ENCODE data around the gene SLC4A1.

The SLC4A1 gene

DNA sequence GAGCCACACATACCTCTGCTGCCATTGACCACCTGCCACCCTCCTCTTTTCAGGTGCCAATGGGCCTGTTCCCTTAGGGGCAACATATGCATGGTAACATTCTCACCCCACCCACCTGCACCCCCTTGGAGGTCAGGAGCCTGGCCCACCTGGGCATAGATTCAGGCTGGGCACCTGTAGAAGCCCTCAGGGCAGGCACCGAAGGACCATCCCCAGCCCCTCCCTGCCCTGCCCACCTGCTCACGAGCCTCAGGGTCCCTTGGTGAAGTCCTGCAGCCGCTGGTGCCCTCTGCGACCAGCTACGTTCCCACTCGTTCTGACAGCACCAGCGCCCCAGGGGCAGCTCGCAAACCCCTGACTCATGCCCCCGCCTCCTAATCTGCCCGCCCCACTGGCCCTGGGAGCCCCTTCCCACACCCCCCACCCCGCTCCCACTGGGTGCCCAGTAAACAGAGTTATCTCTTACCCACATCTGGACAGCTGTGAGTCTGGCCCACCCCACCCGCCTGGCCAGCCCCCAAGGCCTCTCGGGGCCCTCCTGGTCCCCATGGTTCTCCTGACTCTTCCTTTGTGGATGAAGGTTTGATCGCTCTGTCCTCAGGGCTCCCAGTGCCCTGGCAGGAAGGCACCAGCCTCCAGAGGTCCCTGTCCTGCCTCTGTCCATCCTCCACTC, at the start of gene SLC4A1:
SLC4A1 (minus strand) TSS at position 318 of the 673 bp plus-strand sequence. CDS start 5,269 bp downstream, outside the sequence.
- TF ChIP-seq NFIC (IDR thresholded peaks at IDR 0.05) (no peak), ZBTB7A (IDR thresholded peaks at IDR 0.05; ENCODE audit: low read depth) (no peak), RAD21 (IDR thresholded peaks at IDR 0.05; ENCODE audit: low read depth) (no peak), YY1 (IDR thresholded peaks at IDR 0.05; ENCODE audit: low read depth) (no peak), TCF12 (IDR thresholded peaks at IDR 0.05; ENCODE audit: low read depth) (no peak), TEAD4 (IDR thresholded peaks at IDR 0.05) (no peak), CREB1 (IDR thresholded peaks at IDR 0.05; ENCODE audit: low read depth) (no peak)

- TF ChIP-seq FOXM1 (IDR thresholded peaks at IDR 0.05; ENCODE audit: borderline replicate concordance, low read depth) (no peak), CEBPB (IDR thresholded peaks at IDR 0.05) (no peak), REST (IDR thresholded peaks at IDR 0.05; ENCODE audit: low read depth) (no peak), TCF12 (IDR thresholded peaks at IDR 0.05; ENCODE audit: low read depth) (no peak), CREB1 (IDR thresholded peaks at IDR 0.05; ENCODE audit: low read depth) (no peak), NFIC (IDR thresholded peaks at IDR 0.05) (no peak), EP300 (IDR thresholded peaks at IDR 0.05; ENCODE audit: borderline replicate concordance) (no peak), MAX (IDR thresholded peaks at IDR 0.05) (no peak), EGR1 (IDR thresholded peaks at IDR 0.05) (no peak), TEAD4 (IDR thresholded peaks at IDR 0.05) (no peak)
- TF ChIP-seq, protein P1, sequence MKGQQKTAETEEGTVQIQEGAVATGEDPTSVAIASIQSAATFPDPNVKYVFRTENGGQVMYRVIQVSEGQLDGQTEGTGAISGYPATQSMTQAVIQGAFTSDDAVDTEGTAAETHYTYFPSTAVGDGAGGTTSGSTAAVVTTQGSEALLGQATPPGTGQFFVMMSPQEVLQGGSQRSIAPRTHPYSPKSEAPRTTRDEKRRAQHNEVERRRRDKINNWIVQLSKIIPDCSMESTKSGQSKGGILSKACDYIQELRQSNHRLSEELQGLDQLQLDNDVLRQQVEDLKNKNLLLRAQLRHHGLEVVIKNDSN (IDR thresholded peaks at IDR 0.05), result no peak
Observed at GRCh38 chr17:44317545-44317944, 49.6 kb upstream of the SLC4A1 start.

DNA sequence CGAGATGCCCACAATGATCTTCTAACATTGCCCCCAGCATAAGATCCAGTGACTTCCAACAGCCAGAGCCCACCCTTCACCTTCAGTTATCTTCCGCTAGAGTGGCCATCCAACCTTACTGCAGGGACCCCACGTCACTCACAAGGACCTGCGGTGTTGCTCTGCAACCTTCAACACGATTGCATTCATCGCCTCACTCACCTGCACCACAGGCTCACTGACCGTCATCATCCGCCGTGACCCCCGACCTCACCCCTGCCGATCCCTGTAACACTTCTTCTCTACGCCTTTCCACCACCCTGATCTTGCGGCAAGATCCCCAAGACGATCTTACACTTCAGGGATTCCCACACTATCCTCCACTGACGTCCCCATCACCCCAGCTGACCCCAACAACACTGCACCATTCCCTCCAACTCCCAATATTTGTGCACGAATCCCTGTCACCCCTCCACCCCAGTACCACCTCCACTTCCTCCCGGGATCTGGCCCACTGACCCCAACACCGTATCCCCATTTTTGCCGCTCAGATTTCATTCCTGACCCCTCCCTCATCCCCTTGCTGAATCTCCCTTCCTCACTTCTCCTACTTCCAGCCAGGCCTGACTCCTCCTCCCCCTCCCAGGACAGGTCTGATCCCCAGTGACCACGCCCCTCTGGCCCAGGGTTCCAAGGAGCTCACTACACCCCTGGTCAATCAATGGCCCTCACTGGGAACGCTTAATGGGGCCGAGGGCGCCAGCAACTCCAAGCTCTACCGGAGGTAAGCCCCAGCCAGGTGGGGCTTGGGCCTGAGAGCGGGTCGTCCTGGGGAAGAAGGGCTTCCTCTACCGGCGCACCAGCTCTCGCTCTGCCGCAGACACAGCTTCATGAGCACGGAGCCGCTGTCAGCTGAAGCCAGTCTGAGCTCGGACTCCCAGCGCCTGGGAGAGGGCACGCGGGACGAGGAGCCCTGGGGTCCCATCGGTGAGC, 48.1 kb upstream of the SLC4A1 start:
- TF ChIP-seq MAX (IDR thresholded peaks at IDR 0.05), result no peak; the same call in 1 of the 2 replicates
- TF ChIP-seq, protein P1 (IDR thresholded peaks at IDR 0.05), result no peak
- no peak for TF ChIP-seq TAF1 (IDR thresholded peaks at IDR 0.05; ENCODE audit: low read depth)
- TF ChIP-seq CEBPB (IDR thresholded peaks at IDR 0.05), result no peak
- TF ChIP-seq ZBTB7A (IDR thresholded peaks at IDR 0.05; ENCODE audit: low read depth), result no peak
- TF ChIP-seq TEAD4 (IDR thresholded peaks at IDR 0.05), result no peak
- TF ChIP-seq NFIC (IDR thresholded peaks at IDR 0.05), result no peak
- TF ChIP-seq RAD21 (IDR thresholded peaks at IDR 0.05; ENCODE audit: low read depth), result no peak
- no peak for TF ChIP-seq YY1 (IDR thresholded peaks at IDR 0.05; ENCODE audit: low read depth)
- TF ChIP-seq EP300 (IDR thresholded peaks at IDR 0.05; ENCODE audit: borderline replicate concordance), result no peak
- no peak for TF ChIP-seq EGR1 (IDR thresholded peaks at IDR 0.05)
- TF ChIP-seq REST (IDR thresholded peaks at IDR 0.05; ENCODE audit: low read depth), result no peak
- TF ChIP-seq TCF12 (IDR thresholded peaks at IDR 0.05; ENCODE audit: low read depth), result no peak

- peak; percentile 74 for TF ChIP-seq MAX (IDR thresholded peaks at IDR 0.05)
- TF ChIP-seq TEAD4 (IDR thresholded peaks at IDR 0.05), result no peak
- no peak for TF ChIP-seq RAD21 (IDR thresholded peaks at IDR 0.05; ENCODE audit: low read depth)
- TF ChIP-seq FOXM1 (IDR thresholded peaks at IDR 0.05; ENCODE audit: borderline replicate concordance, low read depth), result no peak
- TF ChIP-seq CEBPB (IDR thresholded peaks at IDR 0.05), result no peak
- peak; percentile 54; the same call in 1 of the 2 replicates for TF ChIP-seq ZBTB7A (IDR thresholded peaks at IDR 0.05; ENCODE audit: low read depth)
- TF ChIP-seq NFIC (IDR thresholded peaks at IDR 0.05), result no peak
Observed at GRCh38 chr17:44314869-44315661, 47.1 kb upstream of the SLC4A1 start.
